ENCODE results near the gene DENND2A. TPM values are rescaled to one million over a fixed set of nuclear protein-coding genes. Genes with fewer than 3 reads are reported as not detected.

The DENND2A gene
- total RNA-seq, 4 donors from 2014 or later, result 0.73 to 2.6 (median 1.6) TPM

DNA sequence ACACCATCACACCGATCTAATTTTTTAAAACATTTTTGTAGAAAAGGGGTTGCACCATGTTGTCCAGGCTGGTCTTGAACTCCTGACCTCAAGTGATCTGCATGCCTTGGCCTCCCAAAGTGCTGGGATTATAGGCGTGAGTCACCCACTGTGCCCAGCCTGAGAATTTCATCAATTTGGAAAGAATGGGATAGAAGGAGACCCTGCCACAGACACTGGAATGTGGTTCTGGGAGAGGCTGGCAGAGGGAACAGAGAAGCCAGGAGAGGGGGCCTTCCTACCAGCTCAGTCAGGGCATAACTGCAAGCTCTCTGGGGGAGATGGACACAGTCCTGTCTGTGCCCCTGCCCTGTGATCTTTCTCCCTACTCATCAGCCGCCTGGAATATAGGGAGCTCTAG, 119.2 kb downstream of the DENND2A start:
- no peaks in the 10 kb centered on the region for H3K27me3 ChIP-seq
- intact Hi-C loops (cut with DNase I; ENCODE audit: low total_unique reads), result no loop called here
- DNase-seq (no peak), ATAC-seq (no peak)
- no peak overlapping the region for H3K4me3 ChIP-seq
- no peak for TF ChIP-seq POLR2A (IDR thresholded peaks at IDR 0.05)
- TF ChIP-seq, protein P1, sequence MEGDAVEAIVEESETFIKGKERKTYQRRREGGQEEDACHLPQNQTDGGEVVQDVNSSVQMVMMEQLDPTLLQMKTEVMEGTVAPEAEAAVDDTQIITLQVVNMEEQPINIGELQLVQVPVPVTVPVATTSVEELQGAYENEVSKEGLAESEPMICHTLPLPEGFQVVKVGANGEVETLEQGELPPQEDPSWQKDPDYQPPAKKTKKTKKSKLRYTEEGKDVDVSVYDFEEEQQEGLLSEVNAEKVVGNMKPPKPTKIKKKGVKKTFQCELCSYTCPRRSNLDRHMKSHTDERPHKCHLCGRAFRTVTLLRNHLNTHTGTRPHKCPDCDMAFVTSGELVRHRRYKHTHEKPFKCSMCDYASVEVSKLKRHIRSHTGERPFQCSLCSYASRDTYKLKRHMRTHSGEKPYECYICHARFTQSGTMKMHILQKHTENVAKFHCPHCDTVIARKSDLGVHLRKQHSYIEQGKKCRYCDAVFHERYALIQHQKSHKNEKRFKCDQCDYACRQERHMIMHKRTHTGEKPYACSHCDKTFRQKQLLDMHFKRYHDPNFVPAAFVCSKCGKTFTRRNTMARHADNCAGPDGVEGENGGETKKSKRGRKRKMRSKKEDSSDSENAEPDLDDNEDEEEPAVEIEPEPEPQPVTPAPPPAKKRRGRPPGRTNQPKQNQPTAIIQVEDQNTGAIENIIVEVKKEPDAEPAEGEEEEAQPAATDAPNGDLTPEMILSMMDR (IDR thresholded peaks at IDR 0.05 in 4 of 5, conservative IDR thresholded peaks at IDR 0.05 in 1 of 5), result no peak
- H3K36me3 ChIP-seq, result no peaks in the 10 kb centered on the region
- H3K4me1 ChIP-seq, result peaks cover 0 to 3% of the 10 kb centered on the region in 2 donors
- in situ Hi-C loops (cut with MboI; ENCODE audit: low sequenced_read_pairs in 4 of 4), result loop anchor here in 2 of 4 donors (5.0 to 25.0 kb wide), 2 partner anchors 136 to 491 kb away; partner anchors contain the start of gene MRPS33 (in 1 of the 2)
- H3K27ac ChIP-seq, result no peak overlapping the region
- no peaks in the 10 kb centered on the region for H3K9me3 ChIP-seq

DNA sequence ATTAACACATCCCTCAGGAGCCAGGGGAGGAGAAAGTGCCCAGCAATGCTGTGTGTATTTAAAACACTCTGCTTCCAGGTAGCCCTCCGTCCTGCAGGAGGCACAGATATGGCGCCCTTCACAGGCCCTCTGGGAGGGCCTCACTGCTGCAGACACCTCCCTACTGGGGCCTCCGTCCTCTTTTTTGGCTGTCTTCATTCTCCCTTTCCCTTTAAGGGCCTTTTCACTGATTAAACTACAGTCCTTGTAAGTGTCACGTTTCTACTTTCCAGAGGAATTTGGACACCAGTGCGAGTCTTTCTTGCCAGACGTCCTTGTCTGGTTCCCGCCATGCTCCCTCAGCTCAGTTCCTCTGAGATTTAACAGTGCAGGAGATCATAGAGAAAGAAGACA, 121.6 kb downstream of the DENND2A start:
- Histone ChIP-seq H3K27me3 (no peaks in the 10 kb centered on the region), H3K9me3 (no peaks in the 10 kb centered on the region), H3K27ac (peak overlapping the region; percentile 4 to 54 (median 42)), H3K4me1 (peaks cover 0 to 3% of the 10 kb centered on the region in 2 donors), H3K4me3 (no peak overlapping the region), H3K36me3 (no peaks in the 10 kb centered on the region)
- no peak for ATAC-seq
- in situ Hi-C loops (cut with MboI; ENCODE audit: low sequenced_read_pairs in 4 of 4), result loop anchor here in 3 of 4 donors (5.0 to 25.0 kb wide), 4 partner anchors 133 to 493 kb away; partner anchors contain the start of gene MRPS33 (in 1 of the 3)
- intact Hi-C loops (cut with DNase I; ENCODE audit: low total_unique reads), result no loop called here
- no peak for DNase-seq
- no peak for TF ChIP-seq POLR2A (IDR thresholded peaks at IDR 0.05)
- TF ChIP-seq, protein P1 (IDR thresholded peaks at IDR 0.05 in 4 of 5, conservative IDR thresholded peaks at IDR 0.05 in 1 of 5), result no peak

DNA sequence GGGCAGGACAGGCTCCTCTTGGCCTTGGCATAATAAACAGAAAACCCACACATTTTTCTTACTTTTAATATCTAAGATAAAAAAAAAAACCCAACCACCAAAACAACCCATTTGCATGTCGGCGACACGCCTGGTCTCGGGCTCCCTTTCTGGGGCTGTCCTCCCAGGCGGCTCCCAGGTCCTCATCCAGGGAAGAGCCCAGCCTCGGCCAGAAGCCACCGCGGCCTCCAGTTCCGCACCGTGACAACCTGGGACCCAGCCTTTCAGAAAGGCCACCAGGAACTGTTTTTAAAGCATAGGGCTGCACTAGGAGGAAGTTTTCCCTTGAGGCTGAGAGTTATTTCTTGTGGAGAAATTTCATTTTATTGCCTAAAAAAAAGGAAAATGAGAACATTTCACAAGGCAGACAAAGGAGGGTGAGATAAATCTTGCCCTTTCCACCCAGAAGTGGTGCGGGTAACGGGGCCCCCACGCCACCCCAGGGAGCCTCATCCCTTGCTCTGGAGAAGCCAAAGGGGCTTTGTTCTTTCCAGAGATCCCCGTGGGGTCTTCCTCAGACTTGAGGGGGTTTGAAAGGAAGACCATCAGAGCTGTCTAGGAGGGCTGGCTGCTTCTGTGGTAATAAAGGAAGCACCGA, 122.1 kb downstream of the DENND2A start:
- intact Hi-C loops (cut with DNase I; ENCODE audit: low total_unique reads) (loop anchor here (1.0 kb wide), 1 partner anchor 135 kb away; no protein-coding TSS in a partner anchor), in situ Hi-C loops (cut with MboI; ENCODE audit: low sequenced_read_pairs in 4 of 4) (loop anchor here in 3 of 4 donors (5.0 to 25.0 kb wide), 4 partner anchors 134 to 494 kb away; partner anchors contain the start of gene MRPS33 (in 1 of the 3))
- Histone ChIP-seq H3K27ac (peak overlapping the region; percentile 4 to 54 (median 42)), H3K36me3 (no peaks in the 10 kb centered on the region), H3K9me3 (no peaks in the 10 kb centered on the region), H3K4me3 (no peak overlapping the region), H3K27me3 (no peaks in the 10 kb centered on the region), H3K4me1 (peaks cover 0 to 3% of the 10 kb centered on the region in 2 donors)
- TF ChIP-seq POLR2A (IDR thresholded peaks at IDR 0.05), result no peak
- TF ChIP-seq, protein P1 (IDR thresholded peaks at IDR 0.05 in 4 of 5, conservative IDR thresholded peaks at IDR 0.05 in 1 of 5), result no peak
- ATAC-seq (peak; percentile 18 to 26), DNase-seq (no peak)

DNA sequence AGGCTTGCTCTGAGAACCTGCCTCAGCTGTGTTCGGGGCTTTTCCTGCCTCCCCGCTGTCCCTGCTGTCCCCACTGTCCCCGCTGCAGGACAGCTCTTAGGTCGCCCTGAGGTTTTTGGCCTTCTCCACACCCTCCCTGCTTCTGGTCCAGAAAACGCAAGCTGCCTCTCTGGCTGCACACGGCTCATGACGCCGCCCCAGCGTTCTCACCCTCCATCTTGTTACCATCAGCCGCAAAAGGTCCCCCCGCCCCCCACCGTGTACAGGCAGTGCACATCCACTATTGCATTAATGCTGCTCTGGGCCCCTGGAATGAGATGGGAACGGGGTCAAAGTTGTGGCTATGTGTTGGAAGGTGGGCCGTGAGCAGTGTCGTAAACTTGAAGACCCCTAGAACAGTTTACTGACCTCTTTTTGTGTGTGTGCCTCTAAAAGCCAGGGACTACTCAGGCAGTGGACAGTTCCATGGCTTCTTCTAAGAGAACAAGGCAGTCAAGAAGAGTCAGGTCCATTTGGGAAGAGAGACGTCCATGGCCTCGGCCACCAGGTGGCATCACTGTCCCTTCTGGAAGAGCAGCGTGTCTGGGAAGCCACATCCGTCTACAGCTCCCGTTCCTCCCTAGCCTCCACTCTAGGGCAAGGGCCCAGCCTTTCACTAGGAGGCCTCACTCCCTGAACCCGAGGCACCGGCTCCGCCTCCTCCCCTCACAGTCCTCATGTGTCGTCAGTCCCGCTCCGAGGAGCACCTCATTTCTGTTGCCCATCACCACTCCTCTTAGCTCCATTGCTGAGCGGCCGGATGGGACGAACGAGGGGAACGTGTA, 122.9 kb downstream of the DENND2A start:
- no peak overlapping the region for H3K4me3 ChIP-seq
- no peaks in the 10 kb centered on the region for H3K9me3 ChIP-seq
- in situ Hi-C loops (cut with MboI; ENCODE audit: low sequenced_read_pairs in 4 of 4) (loop anchor here in 3 of 4 donors (5.0 to 25.0 kb wide), 4 partner anchors 135 to 495 kb away; partner anchors contain the start of gene MRPS33 (in 1 of the 3)), intact Hi-C loops (cut with DNase I; ENCODE audit: low total_unique reads) (loop anchor here (1.0 kb wide), 1 partner anchor 136 kb away; no protein-coding TSS in a partner anchor)
- H3K36me3 ChIP-seq, result no peaks in the 10 kb centered on the region
- TF ChIP-seq POLR2A (IDR thresholded peaks at IDR 0.05), result no peak
- TF ChIP-seq, protein P1 (IDR thresholded peaks at IDR 0.05 in 4 of 5, conservative IDR thresholded peaks at IDR 0.05 in 1 of 5), result peak; percentile 73 to 89 (median 85)
- no peaks in the 10 kb centered on the region for H3K27me3 ChIP-seq
- ATAC-seq (peak; percentile 86 to 95), DNase-seq (peak; percentile 74 to 83)
- H3K27ac ChIP-seq, result peak overlapping the region; percentile 4 to 54 (median 42)
- peaks cover 0 to 3% of the 10 kb centered on the region in 2 donors for H3K4me1 ChIP-seq
